Sigmoid colon (tissue), 7 donors: Measurements from ENCODE around the gene CDC42SE2. TPM values are rescaled to one million over a fixed set of nuclear protein-coding genes. Genes with fewer than 3 reads are reported as not detected.

Experiments used
- DNase-seq: peaks from one replicate; pipeline ENCODE4 v3.0.0-alpha.2; 2019
- H3K27ac ChIP-seq, 4 donors: fragments of 200-600 bp; sonication (generic); one replicate each; pipeline ENCODE4 v1.5.1; 2016 to 2019; ENCODE audit warnings: mild to moderate bottlenecking in 1 of 4
- H3K27me3 ChIP-seq, 3 donors: fragments of 200-600 bp; sonication (generic); one replicate each; pipeline ENCODE4 v1.5.1; 2019; ENCODE audit warnings: mild to moderate bottlenecking in 1 of 3
- H3K36me3 ChIP-seq, 4 donors: fragments of 200-600 bp; sonication (generic); one replicate each; pipeline ENCODE4 v1.5.1; 2016 to 2019
- H3K4me1 ChIP-seq, 4 donors: fragments of 200-600 bp; sonication (generic); one replicate each; pipeline ENCODE4 v1.5.1; 2017 to 2019
- H3K4me3 ChIP-seq, 4 donors: fragments of 200-600 bp; sonication (generic); one replicate each; pipeline ENCODE4 v1.5.1; 2017 to 2019; ENCODE audit warnings: mild to moderate bottlenecking in 2 of 4, moderate library complexity in 1 of 4
- H3K9me3 ChIP-seq, 4 donors: fragments of 200-600 bp in 3 of 4; sonication (generic) in 3 of 4; one replicate each; pipeline versions ENCODE4 v1.5.1 to v1.6.1; 2013 to 2019
- EP300 ChIP-seq, 4 donors: sonication (generic); formaldehyde crosslinking; IDR thresholded peaks; one replicate each; pipeline ENCODE4 v1.6.1; 2017; ENCODE audit warnings: antibody characterized with exemption in 4 of 4
- POLR2A ChIP-seq, 2 donors: fragments of 450-650 bp; IDR thresholded peaks; one replicate each; pipeline ENCODE4 v1.6.1; 2016; ENCODE audit warnings: antibody characterized with exemption in 2 of 2, mild to moderate bottlenecking in 2 of 2, moderate library complexity in 2 of 2
- POLR2AphosphoS5 ChIP-seq, 4 donors: sonication (generic); formaldehyde crosslinking; IDR thresholded peaks; one replicate each; pipeline ENCODE4 v1.6.1; 2017; ENCODE audit warnings: antibody characterized with exemption in 4 of 4
- WGBS, 2 donors: extraction: QIAGEN DNeasy Blood & Tissue Kit; methylation state at CpG; one replicate each; pipeline ENCODE4 v1.1.7; 2013; 5-methylcytosine and 5-hydroxymethylcytosine counted together
- intact Hi-C: fragments of 100-400 bp; cut with DNase I; formaldehyde crosslinking; loops from one replicate; pipeline ENCODE4 v1.15.1; 2023
- polyA plus RNA-seq, 3 donors: library from polyadenylated mRNA; stranded (reverse); fragments of 200-250 nt; gene quantifications; one replicate each; pipeline ENCODE4 v1.2.3, GENCODE V29; 2013
- total RNA-seq, 4 donors: library from RNA; depleted of rRNA; stranded (reverse); fragments of >200 nt; gene quantifications; one replicate each; pipeline ENCODE4 v1.1.0, GENCODE V29; 2016
- TF ChIP-seq, protein P1 (sequence below), 4 experiments: fragments of 450-650 bp in 3 of 4; fragments of 200-600 bp in 1 of 4; IDR thresholded peaks; one replicate each; pipeline ENCODE4 v1.5.1; 2016 to 2019; ENCODE audit warnings: antibody characterized with exemption in 4 of 4, mild to moderate bottlenecking in 3 of 4, moderate library complexity in 2 of 4
- donor health status: healthy with polysubstance abuse.
- donor health status: Bipolar disorder and iron deficiency.
- donor health status: healthy.

CDC42SE2 gene
- total and polyA plus RNA-seq, 7 donors = 24.1 to 109 (median 33.2) TPM

DNA sequence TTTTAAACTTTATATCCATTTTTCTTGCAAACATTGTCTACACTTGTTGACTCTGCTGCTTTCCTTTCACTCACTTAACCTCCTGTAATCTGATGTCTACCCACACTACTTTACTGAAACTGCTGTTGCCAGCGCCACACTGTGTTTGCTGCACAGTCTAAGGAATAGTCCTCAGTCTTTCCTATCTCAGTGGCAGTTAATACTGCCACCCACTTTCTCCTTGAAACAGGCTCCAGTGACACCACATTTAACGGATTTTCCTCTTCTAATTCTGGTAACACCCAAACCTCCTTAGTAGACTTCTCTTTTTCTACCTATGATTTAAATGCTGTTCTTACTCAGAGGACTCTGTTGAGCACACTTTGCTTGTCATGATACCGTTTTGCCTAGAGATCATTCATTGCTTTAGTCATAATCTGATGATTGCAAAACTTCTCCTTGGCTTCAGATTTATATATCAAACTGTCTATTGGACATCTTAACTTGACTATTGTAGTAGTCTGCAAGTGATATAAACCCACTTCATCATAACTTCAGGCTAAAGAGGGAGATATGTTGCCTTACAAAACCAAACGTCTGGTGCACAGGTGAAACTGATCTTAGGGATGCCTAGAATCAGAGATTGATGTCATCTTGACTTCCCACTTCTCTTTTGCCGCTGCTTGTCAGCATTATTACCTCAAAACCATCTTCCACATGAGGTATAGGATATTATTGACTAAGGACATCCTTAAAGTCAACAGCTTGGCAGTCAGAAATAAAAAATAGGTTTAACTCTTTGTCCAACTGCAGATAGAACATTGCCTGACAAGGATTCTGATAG is 94.1 kb downstream of the CDC42SE2 start:
- no peaks in the 10 kb centered on the region for H3K27me3 ChIP-seq
- intact Hi-C loops = no loop called here
- H3K4me1 ChIP-seq = peaks cover 0 to 19% (median 10%) of the 10 kb centered on the region in 4 donors
- no peak for TF ChIP-seq EP300 (IDR thresholded peaks at IDR 0.05)
- no peak for TF ChIP-seq POLR2AphosphoS5 (IDR thresholded peaks at IDR 0.05)
- TF ChIP-seq, protein P1, sequence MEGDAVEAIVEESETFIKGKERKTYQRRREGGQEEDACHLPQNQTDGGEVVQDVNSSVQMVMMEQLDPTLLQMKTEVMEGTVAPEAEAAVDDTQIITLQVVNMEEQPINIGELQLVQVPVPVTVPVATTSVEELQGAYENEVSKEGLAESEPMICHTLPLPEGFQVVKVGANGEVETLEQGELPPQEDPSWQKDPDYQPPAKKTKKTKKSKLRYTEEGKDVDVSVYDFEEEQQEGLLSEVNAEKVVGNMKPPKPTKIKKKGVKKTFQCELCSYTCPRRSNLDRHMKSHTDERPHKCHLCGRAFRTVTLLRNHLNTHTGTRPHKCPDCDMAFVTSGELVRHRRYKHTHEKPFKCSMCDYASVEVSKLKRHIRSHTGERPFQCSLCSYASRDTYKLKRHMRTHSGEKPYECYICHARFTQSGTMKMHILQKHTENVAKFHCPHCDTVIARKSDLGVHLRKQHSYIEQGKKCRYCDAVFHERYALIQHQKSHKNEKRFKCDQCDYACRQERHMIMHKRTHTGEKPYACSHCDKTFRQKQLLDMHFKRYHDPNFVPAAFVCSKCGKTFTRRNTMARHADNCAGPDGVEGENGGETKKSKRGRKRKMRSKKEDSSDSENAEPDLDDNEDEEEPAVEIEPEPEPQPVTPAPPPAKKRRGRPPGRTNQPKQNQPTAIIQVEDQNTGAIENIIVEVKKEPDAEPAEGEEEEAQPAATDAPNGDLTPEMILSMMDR (IDR thresholded peaks at IDR 0.05) = no peak
- TF ChIP-seq POLR2A (IDR thresholded peaks at IDR 0.05) = no peak
- DNase-seq = no peak
- WGBS, 2 donors = 53 to 64% methylated on average over 5 of the region's 5 CpGs
- H3K27ac ChIP-seq = no peak overlapping the region
- H3K36me3 ChIP-seq = peaks cover 0 to 11% (median 0%) of the 10 kb centered on the region in 4 donors
- H3K4me3 ChIP-seq = no peak overlapping the region
- no peaks in the 10 kb centered on the region for H3K9me3 ChIP-seq

DNA sequence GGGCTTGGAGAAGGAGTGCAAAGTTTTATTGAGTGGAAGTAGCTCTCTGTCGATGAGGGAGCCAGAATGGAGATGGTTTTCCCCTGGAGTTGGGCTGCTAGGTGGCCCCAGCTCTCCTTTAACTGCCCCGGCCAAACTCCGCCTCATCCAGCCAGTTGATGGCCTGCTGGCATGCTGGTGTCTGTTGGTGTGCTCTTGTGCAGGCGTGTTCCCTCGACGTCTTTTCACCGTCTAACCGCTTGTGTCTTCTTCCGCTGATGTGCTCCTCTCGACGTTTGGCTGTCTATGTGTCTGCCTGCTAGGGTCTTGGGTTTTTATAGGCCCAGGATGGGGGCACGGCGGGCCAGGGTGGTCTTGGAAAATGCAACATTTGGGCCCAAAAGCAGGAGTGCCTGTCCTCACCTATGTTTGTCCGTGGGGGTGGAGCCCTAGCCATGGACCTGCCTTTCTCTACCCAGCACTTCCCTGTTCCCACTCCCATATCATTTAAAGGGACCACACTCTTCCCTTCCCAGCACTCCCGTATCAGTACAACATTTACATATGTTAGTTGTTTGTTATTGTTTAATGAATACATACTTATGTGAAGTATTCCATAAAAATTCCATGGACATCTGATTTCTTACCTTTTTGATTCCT is 97.9 kb downstream of the CDC42SE2 start:
- DNase-seq = no peak
- TF ChIP-seq EP300 (IDR thresholded peaks at IDR 0.05) = no peak
- TF ChIP-seq POLR2AphosphoS5 (IDR thresholded peaks at IDR 0.05) = no peak
- TF ChIP-seq, protein P1 (IDR thresholded peaks at IDR 0.05) = no peak
- no peak for TF ChIP-seq POLR2A (IDR thresholded peaks at IDR 0.05)
- H3K4me3 ChIP-seq = no peak overlapping the region
- peaks cover 0 to 5% (median under 1%) of the 10 kb centered on the region in 4 donors for H3K4me1 ChIP-seq
- no peaks in the 10 kb centered on the region for H3K9me3 ChIP-seq
- no peaks in the 10 kb centered on the region for H3K27me3 ChIP-seq
- intact Hi-C loops = no loop called here
- 94 to 95% methylated on average over 15 of the region's 15 CpGs for WGBS, 2 donors
- H3K27ac ChIP-seq = no peak overlapping the region
- peaks cover 0 to 11% (median 0%) of the 10 kb centered on the region in 4 donors for H3K36me3 ChIP-seq

DNA sequence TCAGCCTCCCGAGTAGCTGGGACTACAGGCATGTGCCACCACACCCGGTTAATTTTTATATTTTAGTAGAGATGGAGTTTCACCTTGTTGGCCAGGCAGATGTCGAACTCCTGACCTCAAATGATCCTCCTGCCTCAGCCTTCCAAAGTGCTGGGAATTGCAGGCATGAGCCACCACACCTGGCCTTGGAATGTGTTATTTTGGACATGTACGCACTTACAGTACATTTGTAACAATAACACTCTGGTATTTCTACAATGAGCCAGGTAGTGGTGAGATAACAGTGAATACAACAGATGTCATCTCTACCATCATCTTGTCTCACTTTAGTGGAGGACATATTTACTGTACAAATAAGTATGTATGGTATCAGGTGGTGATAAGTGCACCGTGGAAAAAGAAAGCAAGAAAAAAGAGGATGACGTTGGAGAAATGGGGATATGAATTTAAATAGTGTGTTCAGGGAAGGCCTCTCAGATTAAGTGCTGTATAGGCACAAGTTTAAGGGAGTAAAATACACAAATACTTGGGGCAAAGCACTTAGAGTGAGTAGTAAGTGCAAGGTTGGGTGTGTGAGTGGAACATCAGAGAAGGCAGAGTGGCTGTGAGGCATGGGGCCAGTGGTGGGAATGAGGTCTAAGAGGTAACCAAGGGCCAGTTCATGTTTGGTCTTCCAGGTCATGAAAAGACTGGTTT is 100.1 kb downstream of the CDC42SE2 start:
- TF ChIP-seq EP300 (IDR thresholded peaks at IDR 0.05) (no peak), POLR2AphosphoS5 (IDR thresholded peaks at IDR 0.05) (no peak), POLR2A (IDR thresholded peaks at IDR 0.05) (no peak)
- no peak overlapping the region for H3K4me3 ChIP-seq
- H3K27ac ChIP-seq = no peak overlapping the region
- no peaks in the 10 kb centered on the region for H3K9me3 ChIP-seq
- WGBS, 2 donors = 80 to 92% methylated on average over 6 of the region's 6 CpGs
- H3K36me3 ChIP-seq = peaks cover 0 to 11% (median 0%) of the 10 kb centered on the region in 4 donors
- no peaks in the 10 kb centered on the region for H3K4me1 ChIP-seq
- intact Hi-C loops = no loop called here
- H3K27me3 ChIP-seq = no peaks in the 10 kb centered on the region
- DNase-seq = no peak

DNA sequence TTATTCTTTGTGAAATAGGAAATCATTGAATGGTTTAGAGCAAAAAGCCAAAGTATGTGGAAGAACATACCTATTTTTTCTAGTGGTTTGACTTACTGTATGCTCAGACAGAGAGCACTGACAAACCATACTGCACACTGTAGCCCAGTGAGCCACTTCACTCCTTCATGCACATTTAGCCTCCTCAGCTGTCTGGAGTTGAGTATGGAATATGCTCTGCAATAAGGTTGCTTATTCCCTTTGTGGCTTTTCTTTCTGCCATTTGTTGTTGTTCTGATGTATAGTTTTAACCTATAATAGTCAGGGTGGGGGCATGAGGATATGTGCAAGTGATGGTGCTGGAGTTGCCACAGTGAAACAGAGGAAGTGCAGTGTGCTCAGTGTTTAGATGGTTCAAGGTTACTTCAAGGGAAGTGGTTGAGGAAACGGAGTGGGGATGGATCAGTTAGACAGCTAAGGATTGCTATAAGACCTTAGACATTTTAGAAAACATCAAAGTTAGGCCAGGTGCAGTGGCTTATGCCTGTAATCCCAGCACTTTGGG is 100.7 kb downstream of the CDC42SE2 start:
- Histone ChIP-seq H3K4me3 (no peak overlapping the region), H3K9me3 (no peaks in the 10 kb centered on the region), H3K27ac (no peak overlapping the region), H3K4me1 (no peaks in the 10 kb centered on the region), H3K27me3 (no peaks in the 10 kb centered on the region), H3K36me3 (peaks cover 0 to 7% (median 0%) of the 10 kb centered on the region in 4 donors)
- intact Hi-C loops = no loop called here
- DNase-seq = no peak
- TF ChIP-seq POLR2A (IDR thresholded peaks at IDR 0.05) (no peak), POLR2AphosphoS5 (IDR thresholded peaks at IDR 0.05) (no peak)
- 65 to 84% methylated on average over 1 of the region's 1 CpG for WGBS, 2 donors

DNA sequence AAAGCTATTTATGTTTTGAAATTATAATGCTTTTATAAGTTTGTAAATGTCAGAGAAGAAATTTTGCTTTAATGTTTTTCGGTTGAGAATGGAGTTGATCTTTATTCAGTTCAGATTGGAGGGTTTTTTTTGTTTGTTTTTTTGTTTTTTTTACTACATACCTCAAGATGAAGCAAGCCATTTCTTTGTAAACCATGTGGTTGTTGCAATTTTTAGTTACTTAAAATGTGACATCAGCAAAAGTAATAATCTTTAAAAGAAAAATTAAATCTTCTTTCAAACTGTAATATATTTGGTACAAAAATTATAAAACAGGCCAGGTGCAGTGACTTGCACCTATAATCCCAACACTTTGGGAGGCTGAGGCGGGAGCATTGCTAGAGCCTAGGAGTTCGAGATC is 102.6 kb downstream of the CDC42SE2 start:
- TF ChIP-seq, protein P1 (IDR thresholded peaks at IDR 0.05) = no peak
- no peak for TF ChIP-seq EP300 (IDR thresholded peaks at IDR 0.05)

More for the DNA sequence above, 102.6 kb downstream of the CDC42SE2 start:
- Histone ChIP-seq H3K27me3 (no peaks in the 10 kb centered on the region), H3K36me3 (no peaks in the 10 kb centered on the region), H3K4me3 (no peak overlapping the region), H3K4me1 (no peaks in the 10 kb centered on the region), H3K9me3 (no peaks in the 10 kb centered on the region), H3K27ac (no peak overlapping the region)
- DNase-seq = no peak
- WGBS, 2 donors = 96 to 97% methylated on average over 3 of the region's 3 CpGs
- intact Hi-C loops = no loop called here
